ENCODE measurements around the gene DLX6.
"Not testable (repeated sequence)": the region's sequence is repeated elsewhere in the genome, so short reads cannot be mapped to it uniquely, and the experiment has no call there.

Gene DLX6

GRCh38 chr7:97024209-97025129, 19.1 kb downstream of the DLX6 start, which contains the start of gene DLX5:
Gene DLX5, minus strand, starts transcription at chr7:97024831. Its CDS starts 208 bp downstream, at chr7:97024623.
- no peak for DNase-seq (ENCODE audit: low read depth in 2 of 2)

- DNase-seq (ENCODE audit: low read depth in 2 of 2): no peak
These were observed 19.8 kb downstream of the DLX6 start for GRCh38 chr7:97025130-97025499.

- DNase-seq (ENCODE audit: low read depth in 2 of 2): no peak
These were observed 20.8 kb downstream of the DLX6 start for GRCh38 chr7:97025983-97026714.

DNA sequence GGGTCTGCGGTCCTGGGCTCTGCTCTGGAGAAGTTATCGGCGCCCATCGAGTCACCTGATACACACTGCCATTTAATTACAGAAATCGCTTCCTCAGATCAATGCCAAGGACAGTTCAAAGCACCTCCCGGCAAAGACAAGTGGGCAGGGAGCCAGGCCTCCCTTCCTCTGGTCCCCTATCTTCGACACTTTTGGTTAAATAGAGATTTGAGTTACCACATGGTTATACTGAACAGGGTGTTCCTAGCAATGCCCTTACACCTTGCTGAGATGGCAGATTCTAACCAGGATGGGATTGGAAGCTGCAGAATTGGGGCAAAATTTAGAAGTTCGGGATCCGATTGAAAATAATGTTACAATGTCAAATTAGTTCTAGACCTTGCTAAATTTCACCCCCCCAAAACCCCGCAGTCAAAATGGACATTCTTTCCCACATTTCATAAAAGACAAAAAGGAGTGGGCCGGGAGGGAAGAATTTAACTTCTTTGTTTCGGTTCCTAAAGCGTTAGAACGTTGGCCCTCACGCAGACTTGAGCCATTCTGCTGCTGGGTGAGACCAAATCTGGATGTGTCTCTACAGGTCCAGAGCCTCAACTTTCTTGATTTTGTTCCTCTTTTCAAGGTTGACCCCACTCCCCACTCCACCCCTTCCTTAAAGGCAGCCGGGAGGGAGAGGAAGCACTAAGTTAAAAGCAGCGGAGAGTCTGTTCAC, 21.5 kb downstream of the DLX6 start:
- no peak for DNase-seq (ENCODE audit: low read depth in 2 of 2)

DNA sequence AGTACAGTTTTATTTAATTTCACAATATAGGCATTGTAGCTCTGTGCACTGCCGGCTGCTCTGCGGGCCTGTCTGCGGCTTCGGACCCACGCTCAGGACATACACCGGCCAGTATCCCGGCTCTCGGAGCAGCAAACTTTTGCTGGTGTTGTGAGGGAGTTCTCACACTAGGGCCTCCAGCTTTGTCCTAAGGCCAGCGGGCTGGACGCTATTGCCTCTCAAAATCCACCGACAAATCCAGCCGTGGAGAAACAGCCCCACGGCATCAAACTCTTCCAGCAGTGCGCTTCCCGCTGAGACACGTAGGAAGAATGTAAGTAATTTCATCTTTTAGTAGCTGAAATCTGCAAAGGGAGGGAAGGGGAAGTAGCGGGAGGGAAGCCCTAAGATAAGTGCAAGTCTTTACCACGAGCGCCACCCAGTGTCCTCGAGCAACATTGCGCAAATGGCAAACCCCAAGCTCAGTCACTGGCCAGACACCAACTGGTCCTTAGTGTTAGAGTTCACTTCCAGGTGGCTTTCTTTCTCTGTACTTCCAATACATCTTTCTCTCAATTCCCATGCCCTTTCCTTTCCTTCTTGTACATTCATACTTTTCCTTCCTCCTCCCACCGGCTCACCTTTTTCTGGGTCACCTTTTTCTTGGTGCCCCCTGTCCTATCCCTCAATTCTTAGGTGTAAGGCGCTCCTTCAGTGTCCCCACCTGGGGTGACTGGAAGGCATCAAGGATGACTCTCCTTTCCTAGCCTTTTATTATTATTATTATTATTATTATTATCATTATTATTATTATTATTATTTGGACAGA, 22.3 kb downstream of the DLX6 start:
- DNase-seq (ENCODE audit: low read depth in 2 of 2): peak; percentile 70 to 72

- not testable (repeated sequence) for DNase-seq (ENCODE audit: low read depth in 2 of 2)
These were observed 29.0 kb downstream of the DLX6 start for GRCh38 chr7:97034213-97034852.

GRCh38 chr7:97039374-97040065, 34.2 kb downstream of the DLX6 start:
- no peak for DNase-seq (ENCODE audit: low read depth in 2 of 2)

DNA sequence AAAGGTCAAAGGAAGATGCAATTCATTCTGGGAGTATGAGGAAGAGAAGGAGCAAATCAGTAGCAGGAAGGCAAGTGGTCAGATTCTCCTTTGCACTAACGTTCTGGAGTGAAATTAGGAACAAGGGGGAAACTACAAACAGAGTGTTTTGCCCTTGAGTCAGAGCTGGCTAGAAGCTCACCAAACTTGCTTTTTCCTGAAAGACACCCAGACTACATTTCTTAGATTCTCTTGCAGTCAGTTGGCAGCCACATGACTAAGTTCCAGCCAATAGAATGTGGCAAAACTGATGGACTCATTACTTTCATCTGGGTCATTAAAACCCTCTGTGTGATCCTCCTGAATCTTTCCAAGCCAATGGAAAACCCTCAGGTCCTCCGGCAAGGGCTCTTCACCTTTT, 37.9 kb downstream of the DLX6 start:
- DNase-seq (ENCODE audit: low read depth in 2 of 2): no peak

All from fibroblast of skin of left quadriceps (primary cell).